ENCODE results near the gene SNRNP48.

SNRNP48 gene

GRCh38 chr6:7561153-7561964, 28.6 kb upstream of the SNRNP48 start:
- no peak overlapping the region for H3K27ac ChIP-seq (ENCODE audit: low read depth, low read length)
- peaks cover 92% of the 10 kb centered on the region for H3K36me3 ChIP-seq (ENCODE audit: insufficient read depth, low read length)
- no peak overlapping the region for H3K9ac ChIP-seq (ENCODE audit: low read depth, low read length)
- no peak overlapping the region for H3K4me3 ChIP-seq (ENCODE audit: low read length)
- no peaks in the 10 kb centered on the region for H3K27me3 ChIP-seq (ENCODE audit: insufficient read depth, low read length)
- H3K4me1 ChIP-seq (ENCODE audit: insufficient read depth, low read length) = no peaks in the 10 kb centered on the region
- H3K9me3 ChIP-seq (ENCODE audit: insufficient read depth, low read depth, low read length) = no peaks in the 10 kb centered on the region
- WGBS = 91% methylated on average over 19 of the region's 19 CpGs

- Histone ChIP-seq H3K36me3 (ENCODE audit: insufficient read depth, low read length) (peaks cover 97% of the 10 kb centered on the region), H3K4me3 (ENCODE audit: low read length) (no peak overlapping the region), H3K9ac (ENCODE audit: low read depth, low read length) (no peak overlapping the region), H3K9me3 (ENCODE audit: insufficient read depth, low read depth, low read length) (no peaks in the 10 kb centered on the region), H3K27me3 (ENCODE audit: insufficient read depth, low read length) (no peaks in the 10 kb centered on the region), H3K27ac (ENCODE audit: low read depth, low read length) (no peak overlapping the region), H3K4me1 (ENCODE audit: insufficient read depth, low read length) (no peaks in the 10 kb centered on the region)
- 90% methylated on average over 4 of the region's 4 CpGs for WGBS
Observed at GRCh38 chr6:7562769-7563168, 27.2 kb upstream of the SNRNP48 start.

GRCh38 chr6:7566107-7566506, 23.9 kb upstream of the SNRNP48 start:
- Histone ChIP-seq H3K9me3 (ENCODE audit: insufficient read depth, low read depth, low read length) (no peaks in the 10 kb centered on the region), H3K4me1 (ENCODE audit: insufficient read depth, low read length) (no peaks in the 10 kb centered on the region), H3K4me3 (ENCODE audit: low read length) (no peak overlapping the region), H3K36me3 (ENCODE audit: insufficient read depth, low read length) (peaks cover 95% of the 10 kb centered on the region), H3K9ac (ENCODE audit: low read depth, low read length) (no peak overlapping the region), H3K27me3 (ENCODE audit: insufficient read depth, low read length) (no peaks in the 10 kb centered on the region), H3K27ac (ENCODE audit: low read depth, low read length) (no peak overlapping the region)
- 100% methylated on average over 2 of the region's 2 CpGs for WGBS

- Histone ChIP-seq H3K36me3 (ENCODE audit: insufficient read depth, low read length) (peaks cover 95% of the 10 kb centered on the region), H3K9me3 (ENCODE audit: insufficient read depth, low read depth, low read length) (no peaks in the 10 kb centered on the region), H3K9ac (ENCODE audit: low read depth, low read length) (no peak overlapping the region), H3K4me3 (ENCODE audit: low read length) (no peak overlapping the region), H3K27me3 (ENCODE audit: insufficient read depth, low read length) (no peaks in the 10 kb centered on the region), H3K4me1 (ENCODE audit: insufficient read depth, low read length) (no peaks in the 10 kb centered on the region), H3K27ac (ENCODE audit: low read depth, low read length) (no peak overlapping the region)
- WGBS = 95% methylated on average over 4 of the region's 4 CpGs
Observed at GRCh38 chr6:7566617-7567173, 23.3 kb upstream of the SNRNP48 start.

GRCh38 chr6:7568021-7568420, 22.0 kb upstream of the SNRNP48 start:
- H3K27me3 ChIP-seq (ENCODE audit: insufficient read depth, low read length) = no peaks in the 10 kb centered on the region
- H3K4me3 ChIP-seq (ENCODE audit: low read length) = no peak overlapping the region
- H3K27ac ChIP-seq (ENCODE audit: low read depth, low read length) = no peak overlapping the region
- peaks cover 98% of the 10 kb centered on the region for H3K36me3 ChIP-seq (ENCODE audit: insufficient read depth, low read length)
- H3K4me1 ChIP-seq (ENCODE audit: insufficient read depth, low read length) = no peaks in the 10 kb centered on the region
- H3K9ac ChIP-seq (ENCODE audit: low read depth, low read length) = no peak overlapping the region
- WGBS = 87% methylated on average over 3 of the region's 3 CpGs
- no peaks in the 10 kb centered on the region for H3K9me3 ChIP-seq (ENCODE audit: insufficient read depth, low read depth, low read length)

- Histone ChIP-seq H3K4me3 (ENCODE audit: low read length) (no peak overlapping the region), H3K9me3 (ENCODE audit: insufficient read depth, low read depth, low read length) (no peaks in the 10 kb centered on the region), H3K36me3 (ENCODE audit: insufficient read depth, low read length) (peaks cover 95% of the 10 kb centered on the region), H3K27me3 (ENCODE audit: insufficient read depth, low read length) (no peaks in the 10 kb centered on the region), H3K4me1 (ENCODE audit: insufficient read depth, low read length) (no peaks in the 10 kb centered on the region), H3K27ac (ENCODE audit: low read depth, low read length) (no peak overlapping the region), H3K9ac (ENCODE audit: low read depth, low read length) (no peak overlapping the region)
- WGBS = 97% methylated on average over 13 of the region's 13 CpGs
Observed at GRCh38 chr6:7569082-7569481, 20.9 kb upstream of the SNRNP48 start.

- no peak overlapping the region for H3K4me3 ChIP-seq (ENCODE audit: low read length)
- H3K9ac ChIP-seq (ENCODE audit: low read depth, low read length) = no peak overlapping the region
- H3K4me1 ChIP-seq (ENCODE audit: insufficient read depth, low read length) = no peaks in the 10 kb centered on the region
- H3K36me3 ChIP-seq (ENCODE audit: insufficient read depth, low read length) = peaks cover 96% of the 10 kb centered on the region
- no peak overlapping the region for H3K27ac ChIP-seq (ENCODE audit: low read depth, low read length)
- no peaks in the 10 kb centered on the region for H3K9me3 ChIP-seq (ENCODE audit: insufficient read depth, low read depth, low read length)
- no peaks in the 10 kb centered on the region for H3K27me3 ChIP-seq (ENCODE audit: insufficient read depth, low read length)
- 97% methylated on average over 9 of the region's 9 CpGs for WGBS
Observed at GRCh38 chr6:7572213-7572943, 17.6 kb upstream of the SNRNP48 start.

GRCh38 chr6:7574500-7574899, 15.5 kb upstream of the SNRNP48 start:
- Histone ChIP-seq H3K36me3 (ENCODE audit: insufficient read depth, low read length) (peaks cover 96% of the 10 kb centered on the region), H3K9ac (ENCODE audit: low read depth, low read length) (no peak overlapping the region), H3K27ac (ENCODE audit: low read depth, low read length) (no peak overlapping the region), H3K27me3 (ENCODE audit: insufficient read depth, low read length) (no peaks in the 10 kb centered on the region), H3K9me3 (ENCODE audit: insufficient read depth, low read depth, low read length) (no peaks in the 10 kb centered on the region), H3K4me3 (ENCODE audit: low read length) (no peak overlapping the region), H3K4me1 (ENCODE audit: insufficient read depth, low read length) (no peaks in the 10 kb centered on the region)
- whole genome bisulfite sequencing = 98% methylated on average over 2 of the region's 2 CpGs

GRCh38 chr6:7578516-7578915, 11.5 kb upstream of the SNRNP48 start:
- H3K27ac ChIP-seq (ENCODE audit: low read depth, low read length) = no peak overlapping the region
- peaks cover 98% of the 10 kb centered on the region for H3K36me3 ChIP-seq (ENCODE audit: insufficient read depth, low read length)
- no peak overlapping the region for H3K4me3 ChIP-seq (ENCODE audit: low read length)
- no peak overlapping the region for H3K9ac ChIP-seq (ENCODE audit: low read depth, low read length)
- H3K27me3 ChIP-seq (ENCODE audit: insufficient read depth, low read length) = no peaks in the 10 kb centered on the region
- no peaks in the 10 kb centered on the region for H3K4me1 ChIP-seq (ENCODE audit: insufficient read depth, low read length)
- no CpG with 5 or more reads among the region's 2 CpGs for WGBS
- no peaks in the 10 kb centered on the region for H3K9me3 ChIP-seq (ENCODE audit: insufficient read depth, low read depth, low read length)

GRCh38 chr6:7578931-7579330, 11.1 kb upstream of the SNRNP48 start:
- 93% methylated on average over 2 of the region's 2 CpGs for WGBS
- Histone ChIP-seq H3K4me3 (ENCODE audit: low read length) (no peak overlapping the region), H3K4me1 (ENCODE audit: insufficient read depth, low read length) (no peaks in the 10 kb centered on the region), H3K9me3 (ENCODE audit: insufficient read depth, low read depth, low read length) (no peaks in the 10 kb centered on the region), H3K27ac (ENCODE audit: low read depth, low read length) (no peak overlapping the region), H3K36me3 (ENCODE audit: insufficient read depth, low read length) (peaks cover 98% of the 10 kb centered on the region), H3K9ac (ENCODE audit: low read depth, low read length) (no peak overlapping the region), H3K27me3 (ENCODE audit: insufficient read depth, low read length) (no peaks in the 10 kb centered on the region)

- WGBS = 96% methylated on average over 9 of the region's 9 CpGs
- Histone ChIP-seq H3K36me3 (ENCODE audit: insufficient read depth, low read length) (peaks cover 98% of the 10 kb centered on the region), H3K9me3 (ENCODE audit: insufficient read depth, low read depth, low read length) (no peaks in the 10 kb centered on the region), H3K4me1 (ENCODE audit: insufficient read depth, low read length) (no peaks in the 10 kb centered on the region), H3K9ac (ENCODE audit: low read depth, low read length) (no peak overlapping the region), H3K27ac (ENCODE audit: low read depth, low read length) (no peak overlapping the region), H3K27me3 (ENCODE audit: insufficient read depth, low read length) (no peaks in the 10 kb centered on the region), H3K4me3 (ENCODE audit: low read length) (no peak overlapping the region)
Observed at GRCh38 chr6:7579851-7580250, 10.1 kb upstream of the SNRNP48 start.

All from HUES64 (cell line).